ENCODE measurements around the gene ENAH.

GRCh38 chr1:225471109-225471452, 181.8 kb downstream of the ENAH start:
- TF ChIP-seq, protein P1, sequence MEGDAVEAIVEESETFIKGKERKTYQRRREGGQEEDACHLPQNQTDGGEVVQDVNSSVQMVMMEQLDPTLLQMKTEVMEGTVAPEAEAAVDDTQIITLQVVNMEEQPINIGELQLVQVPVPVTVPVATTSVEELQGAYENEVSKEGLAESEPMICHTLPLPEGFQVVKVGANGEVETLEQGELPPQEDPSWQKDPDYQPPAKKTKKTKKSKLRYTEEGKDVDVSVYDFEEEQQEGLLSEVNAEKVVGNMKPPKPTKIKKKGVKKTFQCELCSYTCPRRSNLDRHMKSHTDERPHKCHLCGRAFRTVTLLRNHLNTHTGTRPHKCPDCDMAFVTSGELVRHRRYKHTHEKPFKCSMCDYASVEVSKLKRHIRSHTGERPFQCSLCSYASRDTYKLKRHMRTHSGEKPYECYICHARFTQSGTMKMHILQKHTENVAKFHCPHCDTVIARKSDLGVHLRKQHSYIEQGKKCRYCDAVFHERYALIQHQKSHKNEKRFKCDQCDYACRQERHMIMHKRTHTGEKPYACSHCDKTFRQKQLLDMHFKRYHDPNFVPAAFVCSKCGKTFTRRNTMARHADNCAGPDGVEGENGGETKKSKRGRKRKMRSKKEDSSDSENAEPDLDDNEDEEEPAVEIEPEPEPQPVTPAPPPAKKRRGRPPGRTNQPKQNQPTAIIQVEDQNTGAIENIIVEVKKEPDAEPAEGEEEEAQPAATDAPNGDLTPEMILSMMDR (IDR thresholded peaks at IDR 0.05), result no peak
- no peak for TF ChIP-seq GABPA (IDR thresholded peaks at IDR 0.05; ENCODE audit: low read depth)
- TF ChIP-seq FOSL2 (IDR thresholded peaks at IDR 0.05; ENCODE audit: borderline replicate concordance, low read depth), result no peak
- TF ChIP-seq SMC3 (IDR thresholded peaks at IDR 0.05; ENCODE audit: low read depth, low read length), result no peak
- TF ChIP-seq ELF1 (IDR thresholded peaks at IDR 0.05), result no peak
- no peak for TF ChIP-seq POLR2AphosphoS5 (IDR thresholded peaks at IDR 0.05; ENCODE audit: low read depth, low read length)
- no peak for TF ChIP-seq RFX5 (IDR thresholded peaks at IDR 0.05; ENCODE audit: low read length)
- no peak for TF ChIP-seq TAF1 (IDR thresholded peaks at IDR 0.05; ENCODE audit: borderline replicate concordance, low read depth, low read length)
- TF ChIP-seq ZBTB33 (IDR thresholded peaks at IDR 0.05; ENCODE audit: borderline replicate concordance, low read depth), result no peak
- no peak for TF ChIP-seq YY1 (IDR thresholded peaks at IDR 0.05; ENCODE audit: low read depth)
- TF ChIP-seq FOXJ3 (CRISPR knock-in tag; IDR thresholded peaks at IDR 0.05), result no peak
- TF ChIP-seq EZH2phosphoT487 (IDR thresholded peaks at IDR 0.05; ENCODE audit: borderline replicate concordance, low read depth), result no peak
- TF ChIP-seq, protein P2, sequence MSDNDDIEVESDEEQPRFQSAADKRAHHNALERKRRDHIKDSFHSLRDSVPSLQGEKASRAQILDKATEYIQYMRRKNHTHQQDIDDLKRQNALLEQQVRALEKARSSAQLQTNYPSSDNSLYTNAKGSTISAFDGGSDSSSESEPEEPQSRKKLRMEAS (IDR thresholded peaks at IDR 0.05; ENCODE audit: low read depth), result no peak
